IPS-11a (cell line): ENCODE results near the gene OBSCN.

Experiments used
- H3K4me3 ChIP-seq: one replicate; pipeline ENCODE4 v1.5.1; 2013; ENCODE audit warnings: low read depth, low read length, control low read depth

The OBSCN gene

DNA sequence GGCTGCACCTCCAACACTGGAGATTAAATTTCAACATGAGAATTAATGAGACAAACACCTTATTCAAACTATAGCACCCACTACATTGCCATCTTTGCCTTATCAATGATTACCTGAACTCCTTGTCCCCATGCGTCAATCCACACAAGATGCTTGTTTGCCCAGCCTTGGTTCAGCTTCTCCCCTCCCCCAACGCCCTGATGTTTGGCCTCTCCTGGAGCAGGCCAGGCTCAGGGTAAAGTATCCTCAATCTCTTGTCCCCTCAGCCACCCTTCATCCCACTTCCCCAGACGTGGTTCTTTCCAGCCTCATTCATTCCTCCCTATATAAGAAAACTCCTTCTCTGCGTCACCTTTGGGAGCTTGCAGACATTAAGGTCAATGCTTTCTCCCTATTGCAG is 220.6 kb downstream of the OBSCN start:
- H3K4me3 ChIP-seq, result no peak overlapping the region
